IPS-20b (cell line): ENCODE measurements around the gene SLC25A48.

Source experiments
- H3K27ac ChIP-seq: one replicate; pipeline ENCODE4 v1.5.1; 2013; ENCODE audit warnings: low read length
- H3K27me3 ChIP-seq: 2 replicates; pipeline ENCODE4 v1.6.1; 2013; ENCODE audit warnings: mild to moderate bottlenecking, low read length, inconsistent platforms; ENCODE audit not compliant: insufficient read depth
- H3K36me3 ChIP-seq: 2 replicates; pipeline ENCODE4 v1.6.1; 2013; ENCODE audit warnings: low read depth, mild to moderate bottlenecking, inconsistent platforms, low read length, moderate library complexity; ENCODE audit not compliant: insufficient read depth
- H3K4me1 ChIP-seq: 2 replicates; pipeline ENCODE4 v1.6.1; 2013; ENCODE audit warnings: mild to moderate bottlenecking, control low read depth, inconsistent platforms, low read length, moderate library complexity; ENCODE audit not compliant: insufficient read depth
- H3K4me3 ChIP-seq: 2 replicates; pipeline ENCODE4 v1.5.1; 2013; ENCODE audit warnings: mild to moderate bottlenecking, low read length, inconsistent platforms
- H3K9ac ChIP-seq: 2 replicates; pipeline ENCODE4 v1.6.1; 2013; ENCODE audit warnings: low read depth, mild to moderate bottlenecking, inconsistent platforms, low read length, moderate library complexity
- H3K9me3 ChIP-seq: 2 replicates; pipeline ENCODE4 v1.6.1; 2013; ENCODE audit warnings: mild to moderate bottlenecking, low read depth, low read length, inconsistent platforms; ENCODE audit not compliant: insufficient read depth

SLC25A48 gene

DNA sequence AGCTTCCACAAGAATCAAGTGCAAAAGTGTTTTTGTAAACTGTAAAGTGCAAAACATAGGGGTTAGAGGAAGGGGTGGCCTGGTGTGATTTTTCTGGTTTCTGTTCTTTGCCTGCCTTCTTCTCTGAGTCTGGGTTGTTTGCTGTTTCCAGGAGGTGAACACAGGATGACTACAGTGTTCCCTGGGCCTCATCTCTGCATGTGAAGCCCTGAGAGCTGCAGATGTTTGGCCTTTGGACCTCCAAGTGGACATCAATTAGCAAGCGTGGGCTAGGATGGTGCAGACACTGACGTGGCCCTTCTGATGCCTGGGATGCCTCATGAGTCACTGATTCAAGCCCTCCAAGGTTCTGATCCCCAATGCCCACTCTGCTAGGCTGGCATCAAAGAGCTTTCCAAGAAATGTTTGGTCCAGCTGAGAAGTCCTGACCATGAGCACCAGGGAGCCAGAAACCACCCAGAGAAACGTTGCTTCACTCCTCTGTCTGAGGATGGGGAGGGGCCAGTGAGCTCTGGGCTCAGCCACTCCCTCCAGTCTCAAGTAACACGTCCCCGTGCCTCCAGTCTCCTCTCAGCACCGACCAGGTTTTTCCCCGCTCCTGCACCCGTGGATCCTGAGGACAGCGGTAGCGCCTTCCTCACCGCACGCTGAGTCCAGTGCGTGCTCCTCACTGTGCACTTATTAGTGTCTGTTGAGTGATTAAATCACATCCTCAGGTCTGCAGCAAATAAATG lies 53.6 kb downstream of the SLC25A48 start:
- Histone ChIP-seq H3K4me1 (no peaks in the 10 kb centered on the region), H3K4me3 (peak overlapping the region; percentile 33; the same call in 1 of the 2 replicates), H3K27ac (no peak overlapping the region), H3K9me3 (no peaks in the 10 kb centered on the region), H3K9ac (no peak overlapping the region), H3K36me3 (no peaks in the 10 kb centered on the region), H3K27me3 (peaks cover 19% of the 10 kb centered on the region)

DNA sequence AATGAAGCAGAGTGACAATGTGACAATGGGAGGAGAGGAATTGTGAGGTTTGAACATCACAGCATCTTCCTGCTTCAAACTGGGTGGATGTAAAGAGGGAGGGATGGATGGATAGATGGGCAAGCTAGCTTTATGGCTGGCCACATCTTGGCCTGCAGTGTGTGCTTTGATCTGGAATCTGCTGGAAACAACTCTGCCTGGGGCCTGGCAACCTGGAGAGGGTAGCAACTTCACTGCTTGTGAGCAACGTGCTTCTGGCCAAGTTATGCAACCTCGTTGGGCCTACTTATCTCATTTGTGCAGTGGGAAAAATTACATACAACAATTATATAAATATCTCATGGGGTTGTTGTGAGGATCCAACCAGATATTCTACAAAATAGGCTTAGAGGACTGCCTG lies 55.8 kb downstream of the SLC25A48 start:
- Histone ChIP-seq H3K36me3 (no peaks in the 10 kb centered on the region), H3K27ac (no peak overlapping the region), H3K4me3 (no peak overlapping the region), H3K4me1 (no peaks in the 10 kb centered on the region), H3K27me3 (peaks cover 19% of the 10 kb centered on the region), H3K9ac (no peak overlapping the region), H3K9me3 (no peaks in the 10 kb centered on the region)

DNA sequence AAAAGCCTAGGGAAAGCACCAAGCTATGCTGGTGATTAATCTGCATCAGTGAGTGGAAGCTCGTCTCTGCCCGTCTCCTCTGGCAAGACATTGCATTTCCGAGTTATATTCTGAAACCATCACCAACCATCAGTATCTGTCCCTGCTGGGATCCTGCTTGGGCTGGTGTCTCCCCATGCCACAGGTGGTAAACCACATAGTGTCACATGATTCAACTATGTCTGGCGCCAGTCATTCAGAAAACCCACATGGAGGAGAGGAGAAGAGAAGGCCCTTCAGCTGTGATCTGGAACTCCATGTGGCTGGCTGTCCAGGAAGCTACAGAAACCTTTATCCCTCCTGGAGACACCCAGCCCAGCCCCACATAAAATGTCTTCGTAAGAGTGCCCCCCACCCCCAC lies 56.4 kb downstream of the SLC25A48 start:
- no peaks in the 10 kb centered on the region for H3K36me3 ChIP-seq

DNA sequence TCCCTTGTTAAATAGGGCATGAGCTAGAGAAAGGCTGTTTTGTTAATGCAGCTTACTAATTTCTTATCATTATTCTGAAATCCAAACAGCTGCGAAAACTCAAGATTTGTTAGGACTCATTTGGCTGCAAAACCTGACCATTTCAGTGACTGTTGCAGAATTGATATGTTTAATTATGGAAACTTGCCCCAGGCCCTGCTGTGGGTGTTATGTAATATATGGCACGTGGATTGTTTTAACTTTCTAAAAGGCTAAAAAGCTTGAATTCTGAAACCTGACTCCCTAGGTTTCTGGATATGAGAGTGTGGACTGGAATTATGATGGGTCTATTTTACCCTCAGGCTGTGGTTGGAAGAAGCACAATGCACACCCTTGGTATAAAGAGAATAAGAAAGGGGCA lies 56.8 kb downstream of the SLC25A48 start:
- no peaks in the 10 kb centered on the region for H3K9me3 ChIP-seq
- no peaks in the 10 kb centered on the region for H3K36me3 ChIP-seq
- no peak overlapping the region for H3K27ac ChIP-seq
- no peaks in the 10 kb centered on the region for H3K4me1 ChIP-seq
- H3K4me3 ChIP-seq, result no peak overlapping the region
- no peak overlapping the region for H3K9ac ChIP-seq
- H3K27me3 ChIP-seq, result peaks cover 19% of the 10 kb centered on the region

More for the DNA sequence above, 56.4 kb downstream of the SLC25A48 start:
- Histone ChIP-seq H3K4me3 (no peak overlapping the region), H3K9me3 (no peaks in the 10 kb centered on the region), H3K27ac (no peak overlapping the region), H3K27me3 (peaks cover 19% of the 10 kb centered on the region), H3K9ac (no peak overlapping the region), H3K4me1 (no peaks in the 10 kb centered on the region)

DNA sequence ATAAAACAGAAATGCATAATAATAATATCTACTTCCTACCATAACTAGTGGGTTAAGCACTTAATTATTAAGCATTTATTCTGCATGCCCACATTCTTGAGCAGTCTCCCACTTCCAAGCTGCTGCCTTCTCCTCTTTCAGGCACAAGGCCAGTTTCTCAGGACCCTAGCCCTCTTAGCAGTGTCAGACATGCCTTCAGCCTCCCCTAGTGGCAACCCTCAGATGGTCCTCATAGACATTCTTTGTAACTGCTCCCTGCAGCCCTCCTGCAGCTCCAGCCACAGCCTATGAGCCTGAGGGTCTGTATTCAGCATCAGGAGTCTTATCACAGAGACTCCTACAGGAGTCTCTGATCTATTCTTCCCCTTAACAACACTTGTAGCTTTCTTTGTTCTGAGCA lies 57.3 kb downstream of the SLC25A48 start:
- Histone ChIP-seq H3K9me3 (no peaks in the 10 kb centered on the region), H3K9ac (no peak overlapping the region), H3K36me3 (no peaks in the 10 kb centered on the region), H3K4me3 (no peak overlapping the region), H3K4me1 (no peaks in the 10 kb centered on the region), H3K27ac (no peak overlapping the region), H3K27me3 (peaks cover 19% of the 10 kb centered on the region)

DNA sequence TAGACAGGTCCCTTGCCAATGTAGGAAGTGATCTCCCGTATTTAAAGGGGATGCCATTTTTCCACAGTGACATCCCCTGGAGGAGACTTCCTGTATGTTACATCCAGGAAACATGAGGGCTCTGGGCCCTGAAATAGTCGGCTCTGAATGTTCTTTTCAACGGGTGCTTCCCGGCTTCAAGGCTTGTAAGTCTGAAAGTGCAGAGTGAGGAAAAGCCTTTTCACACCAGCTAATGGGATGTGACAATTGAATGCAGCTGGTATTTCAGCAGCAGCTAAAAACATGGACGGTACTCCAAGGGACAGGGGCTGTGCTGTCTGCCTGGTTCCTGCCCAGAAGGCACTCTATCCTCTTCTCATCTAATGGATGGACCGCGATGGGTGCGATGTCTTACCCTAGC lies 59.8 kb downstream of the SLC25A48 start:
- Histone ChIP-seq H3K36me3 (no peaks in the 10 kb centered on the region), H3K4me1 (no peaks in the 10 kb centered on the region), H3K27me3 (no peaks in the 10 kb centered on the region; the same call in 1 of the 2 replicates), H3K4me3 (no peak overlapping the region), H3K9me3 (no peaks in the 10 kb centered on the region), H3K27ac (no peak overlapping the region), H3K9ac (no peak overlapping the region)

DNA sequence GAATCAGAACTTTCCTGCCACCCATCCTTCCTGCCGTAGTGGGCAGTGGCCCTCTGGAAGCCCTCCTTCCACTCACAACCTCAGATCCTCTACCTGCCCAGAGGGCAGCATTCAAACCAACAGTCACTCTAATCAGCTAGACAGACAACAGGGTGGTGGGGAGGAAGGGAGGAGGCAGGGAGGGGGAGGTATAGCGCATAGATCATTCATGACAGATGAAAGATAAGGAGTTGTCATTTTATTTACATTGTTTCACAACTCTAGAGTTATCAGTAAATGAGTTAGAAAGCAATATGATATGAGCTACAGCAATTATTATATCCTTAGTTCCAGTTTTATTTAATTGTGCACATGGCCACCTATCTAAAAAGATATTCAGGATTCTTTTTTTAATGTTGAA lies 60.3 kb downstream of the SLC25A48 start:
- Histone ChIP-seq H3K27me3 (no peaks in the 10 kb centered on the region), H3K36me3 (no peaks in the 10 kb centered on the region), H3K9ac (no peak overlapping the region), H3K9me3 (no peaks in the 10 kb centered on the region), H3K4me3 (no peak overlapping the region), H3K4me1 (no peaks in the 10 kb centered on the region), H3K27ac (no peak overlapping the region)

DNA sequence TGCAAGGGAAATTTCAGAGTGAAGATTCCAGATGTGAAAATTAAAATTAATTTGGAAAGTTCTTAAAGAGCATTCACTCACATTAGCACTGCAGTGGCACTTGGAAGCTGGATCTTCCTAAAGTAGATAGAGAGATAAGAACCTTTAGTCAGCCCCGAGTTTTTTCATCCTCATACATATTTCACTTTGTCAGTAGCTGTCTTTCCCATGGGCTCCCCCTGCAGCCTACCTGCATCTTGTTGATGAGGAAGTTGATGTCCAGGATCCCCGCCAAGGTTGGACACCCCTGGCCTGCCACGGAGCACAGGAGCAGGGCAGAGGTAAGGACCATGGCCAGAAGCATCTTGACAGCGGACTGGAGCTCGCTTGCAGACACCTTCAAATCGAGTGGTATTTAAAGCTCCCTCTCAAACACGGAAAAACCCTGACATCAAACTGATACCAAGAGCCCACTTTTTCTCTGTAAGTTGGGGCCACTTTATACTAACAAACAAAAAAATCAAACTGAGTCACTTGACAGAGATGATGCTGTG lies 61.1 kb downstream of the SLC25A48 start, which contains the start of gene IL9:
TSS of gene IL9 (minus strand) at position 368 of the 533 bp plus-strand sequence. CDS start at position 343, 25 bp downstream.
- Histone ChIP-seq H3K4me3 (no peak within 1 kb of the TSS), H3K4me1 (no peaks in the 10 kb centered on the region), H3K27ac (no peak within 1 kb of the TSS), H3K27me3 (no peaks in the 10 kb centered on the region), H3K36me3 (no peaks in the 10 kb centered on the region), H3K9me3 (no peaks in the 10 kb centered on the region), H3K9ac (no peak within 1 kb of the TSS)

DNA sequence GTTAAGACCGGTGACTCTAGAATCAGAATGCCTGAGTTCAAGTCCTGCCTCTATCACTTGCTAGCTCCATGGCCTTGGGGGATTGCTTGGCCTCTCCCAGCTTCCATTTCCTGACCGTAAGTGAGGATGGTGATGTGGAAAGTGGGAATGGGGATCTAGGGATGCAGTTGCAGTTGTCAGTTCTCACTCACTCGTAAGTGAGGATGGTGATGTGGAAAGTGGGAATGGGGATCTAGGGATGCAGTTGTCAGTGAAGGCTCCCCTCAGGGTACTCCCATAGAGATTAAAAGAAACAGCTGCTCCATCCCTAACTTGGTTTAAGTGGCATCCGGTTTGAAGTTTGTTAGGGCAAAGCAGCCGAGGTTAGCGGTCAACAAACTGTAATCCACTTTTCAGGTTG lies 64.2 kb downstream of the SLC25A48 start:
- no peaks in the 10 kb centered on the region for H3K36me3 ChIP-seq
- no peaks in the 10 kb centered on the region for H3K9me3 ChIP-seq
- H3K4me3 ChIP-seq, result no peak overlapping the region
- H3K27me3 ChIP-seq, result no peaks in the 10 kb centered on the region
- H3K4me1 ChIP-seq, result no peaks in the 10 kb centered on the region
- no peak overlapping the region for H3K9ac ChIP-seq
- H3K27ac ChIP-seq, result no peak overlapping the region

DNA sequence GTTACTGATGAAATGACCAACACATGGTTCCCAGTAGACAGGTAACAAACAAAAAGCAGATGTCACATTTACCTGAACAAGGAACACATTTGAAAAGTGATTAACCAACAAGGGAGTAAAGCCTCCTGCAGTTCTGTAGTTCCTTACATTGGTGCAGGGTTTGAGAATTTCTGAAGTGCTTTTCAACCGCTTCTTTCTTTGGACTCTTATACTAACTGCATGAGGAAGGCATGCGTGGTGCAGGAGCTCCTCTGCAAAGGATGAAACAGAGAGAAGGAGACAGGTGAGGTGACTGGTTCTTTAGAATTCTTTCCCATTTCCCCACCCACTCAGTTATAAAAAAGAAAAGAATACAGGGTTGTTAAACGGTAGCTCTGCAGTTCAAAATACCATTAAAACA lies 65.8 kb downstream of the SLC25A48 start:
- no peak overlapping the region for H3K4me3 ChIP-seq

DNA sequence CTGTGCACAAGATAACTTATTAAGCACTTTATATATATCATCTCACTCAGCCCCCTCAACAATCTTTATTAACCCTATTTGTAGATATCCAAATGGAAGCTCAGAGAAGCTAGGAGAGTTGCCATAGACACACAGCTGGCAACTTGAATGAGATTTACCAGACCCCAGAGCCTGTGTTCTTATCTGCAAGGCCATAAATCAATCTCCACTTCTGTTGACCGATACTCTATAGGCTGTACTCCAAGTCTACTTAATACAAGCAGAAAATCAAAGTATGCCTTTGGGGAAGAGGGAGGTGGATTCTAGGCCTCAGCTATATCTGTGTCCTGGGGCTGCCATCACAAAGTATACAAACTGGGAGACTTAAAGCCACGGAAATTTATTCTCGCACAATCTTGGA lies 67.2 kb downstream of the SLC25A48 start:
- Histone ChIP-seq H3K36me3 (no peaks in the 10 kb centered on the region), H3K4me3 (no peak overlapping the region), H3K9me3 (no peaks in the 10 kb centered on the region), H3K9ac (no peak overlapping the region), H3K27me3 (no peaks in the 10 kb centered on the region), H3K27ac (no peak overlapping the region), H3K4me1 (no peaks in the 10 kb centered on the region)

More for the DNA sequence above, 65.8 kb downstream of the SLC25A48 start:
- no peak overlapping the region for H3K27ac ChIP-seq
- H3K36me3 ChIP-seq, result no peaks in the 10 kb centered on the region
- no peaks in the 10 kb centered on the region for H3K9me3 ChIP-seq
- no peaks in the 10 kb centered on the region for H3K27me3 ChIP-seq
- no peak overlapping the region for H3K9ac ChIP-seq
- no peaks in the 10 kb centered on the region for H3K4me1 ChIP-seq

DNA sequence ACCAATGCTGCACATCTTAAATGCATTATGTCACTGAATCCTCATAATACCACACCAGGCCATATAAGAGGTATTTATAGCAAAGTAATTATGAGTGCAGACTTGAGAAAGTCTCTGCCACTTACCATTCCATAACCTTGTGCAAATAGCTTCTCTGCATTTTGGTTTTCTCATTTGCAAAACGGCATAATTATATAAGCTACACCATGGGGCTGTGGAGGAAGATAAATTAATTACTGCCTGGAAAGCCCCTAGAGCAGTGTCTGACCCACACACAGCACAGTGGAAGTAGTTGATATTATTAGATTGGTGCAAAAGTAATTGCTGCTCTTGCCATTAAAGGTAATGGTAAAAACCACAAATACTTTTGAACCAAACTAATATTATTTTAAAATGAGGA lies 70.7 kb downstream of the SLC25A48 start:
- no peak overlapping the region for H3K9ac ChIP-seq
- H3K4me1 ChIP-seq, result no peaks in the 10 kb centered on the region
- H3K36me3 ChIP-seq, result no peaks in the 10 kb centered on the region
- peaks cover 21% of the 10 kb centered on the region; the same call in 1 of the 2 replicates for H3K27me3 ChIP-seq
- no peak overlapping the region for H3K4me3 ChIP-seq
- H3K27ac ChIP-seq, result no peak overlapping the region
- no peaks in the 10 kb centered on the region for H3K9me3 ChIP-seq
